Measurements from ENCODE around the gene SIK2. TPM values are rescaled to one million over a fixed set of nuclear protein-coding genes. Genes with fewer than 3 reads are reported as not detected.
A peak's percentile ranks its signal among the peaks of the same experiment; 100 is the strongest.

The SIK2 gene
- total RNA-seq, 1 experiment from 2014 or later: 13.0 TPM

GRCh38 chr11:111739299-111739698 lies 137.1 kb downstream of the SIK2 start:
- H3K27ac ChIP-seq (ENCODE audit: low read depth, low read length): no peak overlapping the region
- no peaks in the 10 kb centered on the region for H3K27me3 ChIP-seq (ENCODE audit: insufficient read depth, low read length)
- H3K4me3 ChIP-seq (replicated peaks in 1 of 2; ENCODE audit: low read depth in 1 of 2, low read length in 2 of 2): no peak overlapping the region
- no peaks in the 10 kb centered on the region for H3K79me2 ChIP-seq (ENCODE audit: insufficient read depth, low read length)
- no peak for DNase-seq (ENCODE audit: low read depth, low spot score)
- no peak for ATAC-seq
- H3K9me2 ChIP-seq (ENCODE audit: insufficient read depth): no peaks in the 10 kb centered on the region
- CTCF ChIA-PET: no interaction called here
- TSS peak; percentile 6 for BruUV-seq (replicated peaks)
- RAD21 ChIA-PET (ENCODE audit: low non-redundant PET in 1 of 2, low total read pairs in 2 of 2, uncharacterized antibody in 2 of 2, unreplicated experiment in 2 of 2): no interaction called here
- peaks cover 14 to 20% of the 10 kb centered on the region in 2 experiments for H3K36me3 ChIP-seq (ENCODE audit: control insufficient read depth in 1 of 2, insufficient read depth in 2 of 2, low read length in 2 of 2)
- H3K4me1 ChIP-seq (ENCODE audit: control insufficient read depth in 1 of 2, insufficient read depth in 2 of 2, low read length in 2 of 2): peaks cover 0 to 14% of the 10 kb centered on the region in 2 experiments; a peak in 1 of 4 replicates
- POLR2A ChIA-PET: no interaction called here
- H3K4me2 ChIP-seq (ENCODE audit: low read length): no peak overlapping the region
- no peak overlapping the region for H2AFZ ChIP-seq (ENCODE audit: low read depth, low read length, poor library complexity, severe bottlenecking)
- intact Hi-C loops (cut with micrococcal nuclease): no loop called here
- H3K9me3 ChIP-seq (ENCODE audit: control insufficient read depth in 1 of 2, insufficient read depth in 1 of 2, low read depth in 1 of 2, low read length in 2 of 2): no peaks in the 10 kb centered on the region
- H3K9ac ChIP-seq (ENCODE audit: low read length): no peak overlapping the region
- H4K20me1 ChIP-seq (ENCODE audit: insufficient read depth): no peaks in the 10 kb centered on the region
- TF ChIP-seq EZH2 (IDR thresholded peaks at IDR 0.05) (no peak), YY1 (IDR thresholded peaks at IDR 0.05; ENCODE audit: extremely low read depth, insufficient replicate concordance, low read depth, low read length) (no peak), EZH2phosphoT487 (IDR thresholded peaks at IDR 0.05; ENCODE audit: borderline replicate concordance) (no peak), FOSL1 (IDR thresholded peaks at IDR 0.05; ENCODE audit: low read depth) (no peak), EGR1 (IDR thresholded peaks at IDR 0.05; ENCODE audit: low read depth) (no peak), RAD21 (IDR thresholded peaks at IDR 0.05; ENCODE audit: low read depth) (no peak), SP1 (IDR thresholded peaks at IDR 0.05; ENCODE audit: low read depth) (no peak), JUND (IDR thresholded peaks at IDR 0.05) (no peak), CEBPB (IDR thresholded peaks at IDR 0.05; ENCODE audit: low read depth) (no peak), POLR2AphosphoS5 (IDR thresholded peaks at IDR 0.05; ENCODE audit: low read depth, low read length) (no peak), ZFX (IDR thresholded peaks at IDR 0.05) (no peak), ELF1 (IDR thresholded peaks at IDR 0.05; ENCODE audit: borderline replicate concordance, low read depth) (no peak), ZNF274 (IDR thresholded peaks at IDR 0.05; ENCODE audit: low read depth, low read length) (no peak), SIN3A (IDR thresholded peaks at IDR 0.05; ENCODE audit: low read depth) (no peak)
- TF ChIP-seq, protein P1, sequence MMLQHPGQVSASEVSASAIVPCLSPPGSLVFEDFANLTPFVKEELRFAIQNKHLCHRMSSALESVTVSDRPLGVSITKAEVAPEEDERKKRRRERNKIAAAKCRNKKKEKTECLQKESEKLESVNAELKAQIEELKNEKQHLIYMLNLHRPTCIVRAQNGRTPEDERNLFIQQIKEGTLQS (IDR thresholded peaks at IDR 0.05): no peak
- TF ChIP-seq, protein P2, sequence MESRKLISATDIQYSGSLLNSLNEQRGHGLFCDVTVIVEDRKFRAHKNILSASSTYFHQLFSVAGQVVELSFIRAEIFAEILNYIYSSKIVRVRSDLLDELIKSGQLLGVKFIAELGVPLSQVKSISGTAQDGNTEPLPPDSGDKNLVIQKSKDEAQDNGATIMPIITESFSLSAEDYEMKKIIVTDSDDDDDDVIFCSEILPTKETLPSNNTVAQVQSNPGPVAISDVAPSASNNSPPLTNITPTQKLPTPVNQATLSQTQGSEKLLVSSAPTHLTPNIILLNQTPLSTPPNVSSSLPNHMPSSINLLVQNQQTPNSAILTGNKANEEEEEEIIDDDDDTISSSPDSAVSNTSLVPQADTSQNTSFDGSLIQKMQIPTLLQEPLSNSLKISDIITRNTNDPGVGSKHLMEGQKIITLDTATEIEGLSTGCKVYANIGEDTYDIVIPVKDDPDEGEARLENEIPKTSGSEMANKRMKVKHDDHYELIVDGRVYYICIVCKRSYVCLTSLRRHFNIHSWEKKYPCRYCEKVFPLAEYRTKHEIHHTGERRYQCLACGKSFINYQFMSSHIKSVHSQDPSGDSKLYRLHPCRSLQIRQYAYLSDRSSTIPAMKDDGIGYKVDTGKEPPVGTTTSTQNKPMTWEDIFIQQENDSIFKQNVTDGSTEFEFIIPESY (IDR thresholded peaks at IDR 0.05; ENCODE audit: extremely low read depth, insufficient replicate concordance, low read length): no peak

Data from HCT116 (cell line).